ENCODE results near the gene COX7A1.

Gene COX7A1

GRCh38 chr19:36128392-36128736 lies 23.9 kb downstream of the COX7A1 start:
- TF ChIP-seq CTCF (IDR thresholded peaks at IDR 0.05; ENCODE audit: low read depth, low read length, missing control alignments), result no peak
- in situ Hi-C loops (cut with HindIII; ENCODE audit: low sequenced_read_pairs), result no loop called here
- peak overlapping the region; percentile 42 for H3K4me3 ChIP-seq (ENCODE audit: low read depth, low read length)
- DNase-seq (ENCODE audit: low read depth), result no peak

- TF ChIP-seq CTCF (IDR thresholded peaks at IDR 0.05; ENCODE audit: low read depth, low read length, missing control alignments), result no peak
- in situ Hi-C loops (cut with HindIII; ENCODE audit: low sequenced_read_pairs), result no loop called here
- no peak for DNase-seq (ENCODE audit: low read depth)
- no peak overlapping the region for H3K4me3 ChIP-seq (ENCODE audit: low read depth, low read length)
Measured at GRCh38 chr19:36125557-36125956, 26.7 kb downstream of the COX7A1 start.

GRCh38 chr19:36121486-36122124 lies 30.6 kb downstream of the COX7A1 start:
- in situ Hi-C loops (cut with HindIII; ENCODE audit: low sequenced_read_pairs), result no loop called here
- no peak overlapping the region for H3K4me3 ChIP-seq (ENCODE audit: low read depth, low read length)
- DNase-seq (ENCODE audit: low read depth), result no peak
- no peak for TF ChIP-seq CTCF (IDR thresholded peaks at IDR 0.05; ENCODE audit: low read depth, low read length, missing control alignments)

GRCh38 chr19:36120984-36121358 lies 31.3 kb downstream of the COX7A1 start:
- DNase-seq (ENCODE audit: low read depth), result no peak
- in situ Hi-C loops (cut with HindIII; ENCODE audit: low sequenced_read_pairs), result no loop called here
- no peak overlapping the region for H3K4me3 ChIP-seq (ENCODE audit: low read depth, low read length)
- TF ChIP-seq CTCF (IDR thresholded peaks at IDR 0.05; ENCODE audit: low read depth, low read length, missing control alignments), result no peak

GRCh38 chr19:36120092-36120983 lies 31.9 kb downstream of the COX7A1 start:
- no peak for TF ChIP-seq CTCF (IDR thresholded peaks at IDR 0.05; ENCODE audit: low read depth, low read length, missing control alignments)
- in situ Hi-C loops (cut with HindIII; ENCODE audit: low sequenced_read_pairs), result no loop called here
- no peak overlapping the region for H3K4me3 ChIP-seq (ENCODE audit: low read depth, low read length)

GRCh38 chr19:36116344-36116637 lies 36.0 kb downstream of the COX7A1 start:
- peak overlapping the region; percentile 96 for H3K4me3 ChIP-seq (ENCODE audit: low read depth, low read length)
- in situ Hi-C loops (cut with HindIII; ENCODE audit: low sequenced_read_pairs), result no loop called here
- DNase-seq (ENCODE audit: low read depth), result no peak
- no peak for TF ChIP-seq CTCF (IDR thresholded peaks at IDR 0.05; ENCODE audit: low read depth, low read length, missing control alignments)

More at GRCh38 chr19:36120092-36120983, 31.9 kb downstream of the COX7A1 start:
- DNase-seq (ENCODE audit: low read depth), result no peak

Measured in astrocyte of the cerebellum (primary cell).